Duodenal mucosa (tissue), 2 donors: Measurements from ENCODE around the gene ZNF718.
"Not testable (repeated sequence)": the region's sequence is repeated elsewhere in the genome, so short reads cannot be mapped to it uniquely, and the experiment has no call there.

Experiments
- H3K27ac ChIP-seq: one replicate; pipeline ENCODE4 v1.7.0; 2013; ENCODE audit warnings: low read depth, low read length
- H3K27me3 ChIP-seq, 2 donors: one replicate each; pipeline ENCODE4 v1.7.0; 2013; ENCODE audit warnings: low read length in 2 of 2, control low read depth in 1 of 2; ENCODE audit not compliant: insufficient read depth in 2 of 2, control insufficient read depth in 1 of 2
- H3K36me3 ChIP-seq, 2 donors: one replicate each; pipeline ENCODE4 v1.7.0; 2013; ENCODE audit warnings: low read length in 2 of 2, control low read depth in 1 of 2; ENCODE audit not compliant: insufficient read depth in 2 of 2, control insufficient read depth in 1 of 2
- H3K4me1 ChIP-seq, 2 donors: one replicate each; pipeline ENCODE4 v1.7.0; 2013; ENCODE audit warnings: low read length in 2 of 2, control low read depth in 1 of 2; ENCODE audit not compliant: insufficient read depth in 2 of 2, control insufficient read depth in 1 of 2
- H3K4me3 ChIP-seq, 2 donors: one replicate each; pipeline ENCODE4 v1.7.0; 2013; ENCODE audit warnings: low read length in 2 of 2, low read depth in 1 of 2
- H3K9ac ChIP-seq, 2 donors: one replicate each; pipeline ENCODE4 v1.7.0; 2013; ENCODE audit warnings: low read length in 2 of 2, low read depth in 1 of 2
- H3K9me3 ChIP-seq, 2 donors: one replicate each; pipeline ENCODE4 v1.7.0; 2013; ENCODE audit warnings: low read length in 2 of 2, control low read depth in 1 of 2; ENCODE audit not compliant: control insufficient read depth in 1 of 2

The ZNF718 gene

GRCh38 chr4:195159-195558, 70.9 kb downstream of the ZNF718 start:
- not testable (repeated sequence) for H3K4me3 ChIP-seq, H3K4me1 ChIP-seq, H3K36me3 ChIP-seq, H3K27ac ChIP-seq, H3K27me3 ChIP-seq, H3K9ac ChIP-seq
- peaks cover 21 to 40% of the 10 kb centered on the region in 2 donors for H3K9me3 ChIP-seq

DNA sequence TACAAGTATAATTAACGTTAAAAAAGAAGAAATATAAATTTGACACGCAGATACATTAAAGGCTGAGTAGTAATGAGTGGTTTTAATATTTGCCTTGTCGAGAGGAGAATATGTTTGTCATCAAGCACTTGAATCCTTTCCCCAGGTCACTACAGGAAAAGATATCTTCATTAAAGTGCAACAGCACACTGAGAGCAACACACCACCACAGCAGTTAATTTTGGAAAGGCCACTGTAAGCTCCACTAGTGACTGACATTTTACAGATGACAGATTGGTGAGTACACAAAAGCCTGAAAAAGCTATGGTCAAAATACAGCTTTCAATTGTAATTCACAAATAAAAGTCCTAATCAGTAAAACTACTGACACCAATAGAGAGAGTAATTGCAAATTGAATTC, 76.6 kb downstream of the ZNF718 start:
- Histone ChIP-seq H3K27me3 (no peaks in the 10 kb centered on the region), H3K9me3 (peaks cover 43 to 57% of the 10 kb centered on the region in 2 donors), H3K36me3 (peaks cover 0 to 4% of the 10 kb centered on the region in 2 donors), H3K4me3 (peak overlapping the region in 1 of 2 donors; percentile 5), H3K27ac (no peak overlapping the region), H3K9ac (no peak overlapping the region), H3K4me1 (no peaks in the 10 kb centered on the region)

DNA sequence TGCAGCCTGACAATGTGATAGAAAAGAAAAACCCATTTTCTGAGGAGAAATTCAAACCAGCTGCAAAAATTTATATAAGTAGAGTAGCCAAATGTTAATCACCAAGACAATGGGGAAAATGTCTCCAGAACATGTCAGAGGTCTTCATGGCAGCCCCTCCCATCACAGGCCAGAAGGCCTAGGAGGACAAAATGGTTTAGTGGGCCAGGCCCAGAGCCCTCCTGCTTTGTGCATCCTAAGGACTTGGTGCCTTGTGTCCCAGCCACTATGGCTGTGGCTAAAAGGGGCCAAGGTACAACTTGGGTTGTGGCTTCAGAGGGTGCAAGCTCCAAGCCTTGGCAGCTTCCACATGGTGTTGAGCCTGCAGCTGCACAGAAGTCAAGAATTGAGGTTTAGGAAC, 78.5 kb downstream of the ZNF718 start:
- not testable (repeated sequence) for H3K4me3 ChIP-seq, H3K4me1 ChIP-seq, H3K27ac ChIP-seq, H3K36me3 ChIP-seq, H3K27me3 ChIP-seq, H3K9ac ChIP-seq
- peaks cover 52 to 54% of the 10 kb centered on the region in 2 donors for H3K9me3 ChIP-seq

DNA sequence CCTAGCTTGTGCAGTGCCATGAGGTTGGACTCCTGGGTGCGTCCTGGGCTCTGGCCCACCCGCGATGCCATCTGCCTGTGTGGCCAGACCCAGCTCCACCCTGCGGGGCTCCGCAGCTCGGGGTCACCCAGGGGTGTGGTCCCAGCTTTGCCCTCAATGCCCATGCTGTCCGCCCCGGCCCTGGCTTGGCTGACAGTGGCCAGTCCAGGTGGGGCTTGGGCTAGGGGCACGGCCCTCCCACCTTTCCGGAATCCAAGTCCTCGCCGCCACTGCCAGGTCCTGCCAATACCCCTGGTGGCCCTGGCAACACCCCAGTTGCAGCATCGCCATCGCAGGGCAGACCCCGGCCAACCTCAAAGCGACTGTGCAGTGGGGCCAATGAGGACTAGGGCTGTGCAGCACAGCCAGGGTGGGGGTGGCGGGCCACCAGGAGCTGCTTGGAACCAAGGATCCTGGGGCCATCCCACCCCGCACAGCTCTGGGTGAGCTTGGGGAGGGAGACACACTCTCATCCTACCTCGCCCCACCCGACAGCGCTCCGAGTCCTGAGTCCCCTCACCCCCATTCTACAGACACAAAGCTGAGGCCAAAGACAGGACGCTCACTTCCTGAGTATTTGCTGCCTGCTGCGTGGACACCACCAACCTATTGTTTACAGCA, 80.9 kb downstream of the ZNF718 start:
- Histone ChIP-seq H3K9me3 (peaks cover 41 to 47% of the 10 kb centered on the region in 2 donors), H3K9ac (no peak overlapping the region), H3K27me3 (no peaks in the 10 kb centered on the region), H3K36me3 (peaks cover 0 to 4% of the 10 kb centered on the region in 2 donors), H3K4me3 (no peak overlapping the region), H3K4me1 (no peaks in the 10 kb centered on the region), H3K27ac (no peak overlapping the region)

DNA sequence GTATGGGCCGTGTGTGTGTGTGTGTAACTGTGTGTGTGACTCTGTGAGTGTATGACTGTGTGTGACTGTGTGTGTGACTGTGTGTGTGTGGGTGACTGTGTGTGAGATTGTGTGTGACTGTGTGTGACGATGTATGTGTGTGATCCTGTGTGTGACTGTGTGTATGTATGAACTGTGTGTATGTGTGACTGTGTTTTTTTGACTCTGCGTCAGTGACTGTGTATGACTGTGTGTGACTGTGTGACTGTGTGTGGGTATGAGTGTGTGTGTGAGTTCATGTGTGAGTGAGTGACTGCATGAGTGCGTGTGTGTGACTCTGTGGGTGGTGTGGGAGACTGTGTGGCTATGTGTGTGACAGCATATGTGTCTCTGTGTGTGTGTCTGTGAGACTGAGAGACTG, 81.8 kb downstream of the ZNF718 start:
- no peaks in the 10 kb centered on the region for H3K27me3 ChIP-seq
- no peak overlapping the region for H3K9ac ChIP-seq
- H3K9me3 ChIP-seq: peaks cover 36 to 47% of the 10 kb centered on the region in 2 donors
- H3K4me1 ChIP-seq: no peaks in the 10 kb centered on the region
- no peak overlapping the region for H3K27ac ChIP-seq
- H3K36me3 ChIP-seq: peaks cover 0 to 4% of the 10 kb centered on the region in 2 donors
- no peak overlapping the region for H3K4me3 ChIP-seq

GRCh38 chr4:208416-209096, 84.3 kb downstream of the ZNF718 start:
- not testable (repeated sequence) for H3K4me1 ChIP-seq, H3K27me3 ChIP-seq, H3K27ac ChIP-seq, H3K36me3 ChIP-seq, H3K9ac ChIP-seq, H3K4me3 ChIP-seq
- peaks cover 33 to 35% of the 10 kb centered on the region in 2 donors for H3K9me3 ChIP-seq

GRCh38 chr4:211033-211511, 86.8 kb downstream of the ZNF718 start:
- H3K4me1 ChIP-seq: no peaks in the 10 kb centered on the region
- H3K36me3 ChIP-seq: no peaks in the 10 kb centered on the region
- no peak overlapping the region for H3K9ac ChIP-seq
- no peak overlapping the region for H3K4me3 ChIP-seq
- H3K27me3 ChIP-seq: no peaks in the 10 kb centered on the region
- H3K27ac ChIP-seq: no peak overlapping the region
- H3K9me3 ChIP-seq: peaks cover 19 to 26% of the 10 kb centered on the region in 2 donors

GRCh38 chr4:212438-213188, 88.3 kb downstream of the ZNF718 start:
- no peak overlapping the region for H3K27ac ChIP-seq
- H3K9me3 ChIP-seq: peaks cover 12 to 25% of the 10 kb centered on the region in 2 donors
- peak overlapping the region in 1 of 2 donors; percentile 43 for H3K9ac ChIP-seq

GRCh38 chr4:213189-213535, 88.9 kb downstream of the ZNF718 start:
- Histone ChIP-seq H3K9ac (peak overlapping the region in 1 of 2 donors; percentile 43), H3K9me3 (peaks cover 12 to 25% of the 10 kb centered on the region in 2 donors)
- H3K27ac ChIP-seq: not testable (repeated sequence)

More at GRCh38 chr4:212438-213188, 88.3 kb downstream of the ZNF718 start:
- Histone ChIP-seq H3K36me3 (no peaks in the 10 kb centered on the region), H3K4me1 (no peaks in the 10 kb centered on the region), H3K27me3 (no peaks in the 10 kb centered on the region), H3K4me3 (peak overlapping the region; percentile 40 to 61)

More at GRCh38 chr4:213189-213535, 88.9 kb downstream of the ZNF718 start:
- not testable (repeated sequence) for H3K36me3 ChIP-seq, H3K27me3 ChIP-seq, H3K4me1 ChIP-seq
- peak overlapping the region; percentile 35 to 61 for H3K4me3 ChIP-seq
